HEK293 (cell line): ENCODE measurements around the gene CCDC136.

Experiments
- BCL11B ChIP-seq: fragments of 450-650 bp; formaldehyde crosslinking; IDR thresholded peaks from 2 replicates; pipeline ENCODE4 v1.5.1; 2016; ENCODE audit warnings: low read depth, missing biosample characterization, missing genetic modification characterization
- GFI1B ChIP-seq: fragments of 450-650 bp; formaldehyde crosslinking; IDR thresholded peaks from 2 replicates; pipeline ENCODE4 v1.5.1; 2016; ENCODE audit warnings: missing biosample characterization, missing genetic modification characterization
- KLF10 ChIP-seq: fragments of 450-650 bp; IDR thresholded peaks from 2 replicates; pipeline ENCODE4 v1.5.1; 2018; ENCODE audit warnings: missing biosample characterization, mild to moderate bottlenecking, missing genetic modification characterization
- KLF7 ChIP-seq: fragments of 450-650 bp; formaldehyde crosslinking; IDR thresholded peaks from 2 replicates; pipeline ENCODE4 v1.5.1; 2016; ENCODE audit warnings: missing biosample characterization, missing genetic modification characterization, borderline replicate concordance
- MZF1 ChIP-seq: fragments of 450-650 bp; formaldehyde crosslinking; IDR thresholded peaks from 2 replicates; pipeline ENCODE4 v1.5.1; 2017; ENCODE audit warnings: missing biosample characterization, missing genetic modification characterization, borderline replicate concordance
- OSR2 ChIP-seq: fragments of 450-650 bp; formaldehyde crosslinking; IDR thresholded peaks from 2 replicates; pipeline ENCODE4 v1.5.1; 2016; ENCODE audit warnings: missing biosample characterization, missing genetic modification characterization
- SP3 ChIP-seq: fragments of 450-650 bp; formaldehyde crosslinking; IDR thresholded peaks from 2 replicates; pipeline ENCODE4 v1.5.1; 2016; ENCODE audit warnings: missing biosample characterization, missing genetic modification characterization
- YY1 ChIP-seq: fragments of 450-650 bp; formaldehyde crosslinking; IDR thresholded peaks from 2 replicates; pipeline ENCODE4 v1.5.1; 2018; ENCODE audit warnings: missing biosample characterization, missing genetic modification characterization
- ZBTB17 ChIP-seq: fragments of 450-650 bp; formaldehyde crosslinking; IDR thresholded peaks from 2 replicates; pipeline ENCODE4 v1.5.1; 2016; ENCODE audit warnings: missing biosample characterization, missing genetic modification characterization
- ZBTB48 ChIP-seq: fragments of 450-650 bp; formaldehyde crosslinking; IDR thresholded peaks from 2 replicates; pipeline ENCODE4 v1.5.1; 2016; ENCODE audit warnings: missing biosample characterization, missing genetic modification characterization
- ZBTB8A ChIP-seq: fragments of 450-650 bp; formaldehyde crosslinking; IDR thresholded peaks from 2 replicates; pipeline ENCODE4 v1.5.1; 2016; ENCODE audit warnings: missing biosample characterization, missing genetic modification characterization
- ZIC2 ChIP-seq: fragments of 450-650 bp; formaldehyde crosslinking; IDR thresholded peaks from 2 replicates; pipeline ENCODE4 v1.5.1; 2016; ENCODE audit warnings: missing biosample characterization, missing genetic modification characterization
- ZNF10 ChIP-seq: fragments of 450-650 bp; formaldehyde crosslinking; IDR thresholded peaks from 2 replicates; pipeline ENCODE4 v1.5.1; 2017; ENCODE audit warnings: missing biosample characterization, missing genetic modification characterization
- ZNF121 ChIP-seq: fragments of 450-650 bp; formaldehyde crosslinking; IDR thresholded peaks from 2 replicates; pipeline ENCODE4 v1.5.1; 2016; ENCODE audit warnings: missing biosample characterization, missing genetic modification characterization
- ZNF140 ChIP-seq: fragments of 450-650 bp; formaldehyde crosslinking; IDR thresholded peaks from 2 replicates; pipeline ENCODE4 v1.5.1; 2016; ENCODE audit warnings: missing biosample characterization, missing genetic modification characterization
- ZNF155 ChIP-seq: fragments of 450-650 bp; formaldehyde crosslinking; IDR thresholded peaks from 2 replicates; pipeline ENCODE4 v1.5.1; 2016; ENCODE audit warnings: missing biosample characterization, missing genetic modification characterization
- ZNF175 ChIP-seq: fragments of 450-650 bp; formaldehyde crosslinking; IDR thresholded peaks from 2 replicates; pipeline ENCODE4 v1.5.1; 2016; ENCODE audit warnings: missing biosample characterization, missing genetic modification characterization
- ZNF2 ChIP-seq: fragments of 450-650 bp; formaldehyde crosslinking; IDR thresholded peaks from 2 replicates; pipeline ENCODE4 v1.5.1; 2016; ENCODE audit warnings: missing biosample characterization, missing genetic modification characterization
- ZNF221 ChIP-seq: fragments of 450-650 bp; formaldehyde crosslinking; IDR thresholded peaks from 2 replicates; pipeline ENCODE4 v1.5.1; 2017; ENCODE audit warnings: missing biosample characterization, missing genetic modification characterization, borderline replicate concordance
- ZNF416 ChIP-seq: fragments of 450-650 bp; formaldehyde crosslinking; IDR thresholded peaks from 2 replicates; pipeline ENCODE4 v1.5.1; 2016; ENCODE audit warnings: missing biosample characterization, missing genetic modification characterization
- ZNF501 ChIP-seq: fragments of 450-650 bp; formaldehyde crosslinking; IDR thresholded peaks from 2 replicates; pipeline ENCODE4 v1.5.1; 2016; ENCODE audit warnings: missing biosample characterization, missing genetic modification characterization
- ZNF621 ChIP-seq: fragments of 450-650 bp; formaldehyde crosslinking; IDR thresholded peaks from 2 replicates; pipeline ENCODE4 v1.5.1; 2017; ENCODE audit warnings: missing biosample characterization, missing genetic modification characterization
- ZNF623 ChIP-seq: fragments of 450-650 bp; formaldehyde crosslinking; IDR thresholded peaks from 2 replicates; pipeline ENCODE4 v1.5.1; 2016; ENCODE audit warnings: missing biosample characterization, missing genetic modification characterization
- ZNF629 ChIP-seq: fragments of 450-650 bp; formaldehyde crosslinking; IDR thresholded peaks from 2 replicates; pipeline ENCODE4 v1.5.1; 2017; ENCODE audit warnings: missing biosample characterization, missing genetic modification characterization
- ZNF658 ChIP-seq: fragments of 450-650 bp; formaldehyde crosslinking; IDR thresholded peaks from 2 replicates; pipeline ENCODE4; 2016; ENCODE audit warnings: missing biosample characterization, missing genetic modification characterization
- ZNF843 ChIP-seq: fragments of 450-650 bp; formaldehyde crosslinking; IDR thresholded peaks from 2 replicates; pipeline ENCODE4 v1.5.1; 2016; ENCODE audit warnings: missing biosample characterization, missing genetic modification characterization
- ZSCAN30 ChIP-seq: fragments of 450-650 bp; IDR thresholded peaks from 2 replicates; pipeline ENCODE4 v1.5.1; 2018; ENCODE audit warnings: missing biosample characterization, mild to moderate bottlenecking, missing genetic modification characterization, moderate library complexity
- TF ChIP-seq, protein P1 (sequence below): fragments of 450-650 bp; formaldehyde crosslinking; IDR thresholded peaks from 2 replicates; pipeline ENCODE4 v1.5.1; 2017; ENCODE audit warnings: missing biosample characterization, missing genetic modification characterization
- TF ChIP-seq, protein P2 (sequence below): fragments of 450-650 bp; formaldehyde crosslinking; IDR thresholded peaks from 2 replicates; pipeline ENCODE4 v1.5.1; 2016; ENCODE audit warnings: missing biosample characterization, missing genetic modification characterization
- TF ChIP-seq, protein P3 (sequence below): fragments of 450-650 bp; formaldehyde crosslinking; IDR thresholded peaks from 2 replicates; pipeline ENCODE4 v1.5.1; 2016; ENCODE audit warnings: missing biosample characterization, missing genetic modification characterization
- TF ChIP-seq, protein P4 (sequence below): sonication (generic); formaldehyde crosslinking; IDR thresholded peaks from 2 replicates; pipeline ENCODE4 v1.8.1; 2022; ENCODE audit warnings: mild to moderate bottlenecking, moderate library complexity, missing genetic modification reagents
- TF ChIP-seq, protein P5 (sequence below): IDR thresholded peaks from 2 replicates; pipeline ENCODE4 v1.6.1; 2011; ENCODE audit warnings: mild to moderate bottlenecking, low read depth, low read length, borderline replicate concordance

Gene CCDC136

DNA sequence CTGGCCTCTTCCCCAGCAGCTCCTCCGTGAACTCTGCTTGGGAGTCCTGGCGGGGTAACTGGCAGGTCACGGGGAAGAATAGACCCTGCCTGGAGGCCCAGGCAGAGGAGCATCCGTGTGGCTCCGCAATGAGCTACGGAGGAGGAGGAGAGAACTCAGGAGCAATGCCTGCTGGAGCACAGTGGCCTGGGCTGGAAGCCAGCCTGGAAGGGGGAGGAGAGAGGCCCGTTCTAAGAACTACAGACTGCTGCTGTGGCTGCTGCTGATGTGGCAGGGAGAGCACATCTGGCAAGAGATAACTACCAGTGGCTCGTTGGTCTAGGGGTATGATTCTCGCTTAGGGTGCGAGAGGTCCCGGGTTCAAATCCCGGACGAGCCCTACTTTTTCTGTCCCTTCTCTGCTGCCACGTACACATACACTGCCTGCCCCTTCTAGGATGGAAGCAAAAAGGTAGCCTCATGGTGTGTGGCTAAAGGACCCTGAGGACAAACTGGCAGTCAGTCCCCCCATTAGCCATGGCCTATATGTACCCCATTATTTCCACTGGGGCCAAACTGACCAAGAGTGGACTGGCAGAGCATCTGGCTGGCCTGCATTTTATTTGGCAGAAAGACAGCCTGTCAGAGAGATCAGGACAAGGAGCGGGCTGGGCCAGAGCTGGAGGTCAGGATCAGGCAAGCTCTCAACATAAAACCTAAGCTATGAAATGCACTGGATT lies 8.5 kb upstream of the CCDC136 start (continued):
- TF ChIP-seq ZBTB8A (tag by site-specific recombination) (peak; percentile 80), ZNF416 (tag by site-specific recombination) (no peak), ZSCAN30 (tag by site-specific recombination) (peak; percentile 83), ZNF155 (tag by site-specific recombination) (no peak), ZNF623 (0 out of 2 replicates have a peak, but pooled peaks have one; percentile 11), ZNF221 (tag by site-specific recombination) (peak; percentile 94; the same call in 1 of the 2 replicates), GFI1B (no peak), MZF1 (tag by site-specific recombination) (0 out of 2 replicates have a peak, but pooled peaks have one; percentile 13), SP3 (tag by site-specific recombination) (peak; percentile 56; the same call in 1 of the 2 replicates), ZNF501 (tag by site-specific recombination) (peak; percentile 53; the same call in 1 of the 2 replicates), OSR2 (tag by site-specific recombination) (peak; percentile 80), ZBTB17 (tag by site-specific recombination) (peak; percentile 95), ZBTB48 (tag by site-specific recombination) (peak; percentile 95), YY1 (tag by site-specific recombination) (peak; percentile 69; the same call in 1 of the 2 replicates), ZNF2 (tag by site-specific recombination) (0 out of 2 replicates have a peak, but pooled peaks have one; percentile 63), ZNF140 (tag by site-specific recombination) (no peak), ZNF843 (peak; percentile 62; the same call in 1 of the 2 replicates), ZNF629 (tag by site-specific recombination) (peak; percentile 56; the same call in 1 of the 2 replicates), KLF10 (tag by site-specific recombination) (peak; percentile 70; the same call in 1 of the 2 replicates), BCL11B (tag by site-specific recombination) (no peak), ZNF121 (tag by site-specific recombination) (peak; percentile 49; the same call in 1 of the 2 replicates), ZNF175 (tag by site-specific recombination) (no peak), ZNF658 (no peak), ZNF621 (tag by site-specific recombination) (no peak), KLF7 (tag by site-specific recombination) (peak; percentile 70; the same call in 1 of the 2 replicates), ZIC2 (tag by site-specific recombination) (0 out of 2 replicates have a peak, but pooled peaks have one; percentile 9), ZNF10 (tag by site-specific recombination) (no peak)
- TF ChIP-seq, protein P1, sequence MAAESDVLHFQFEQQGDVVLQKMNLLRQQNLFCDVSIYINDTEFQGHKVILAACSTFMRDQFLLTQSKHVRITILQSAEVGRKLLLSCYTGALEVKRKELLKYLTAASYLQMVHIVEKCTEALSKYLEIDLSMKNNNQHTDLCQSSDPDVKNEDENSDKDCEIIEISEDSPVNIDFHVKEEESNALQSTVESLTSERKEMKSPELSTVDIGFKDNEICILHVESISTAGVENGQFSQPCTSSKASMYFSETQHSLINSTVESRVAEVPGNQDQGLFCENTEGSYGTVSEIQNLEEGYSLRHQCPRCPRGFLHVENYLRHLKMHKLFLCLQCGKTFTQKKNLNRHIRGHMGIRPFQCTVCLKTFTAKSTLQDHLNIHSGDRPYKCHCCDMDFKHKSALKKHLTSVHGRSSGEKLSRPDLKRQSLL (tag by site-specific recombination): peak; percentile 89
- TF ChIP-seq, protein P2, sequence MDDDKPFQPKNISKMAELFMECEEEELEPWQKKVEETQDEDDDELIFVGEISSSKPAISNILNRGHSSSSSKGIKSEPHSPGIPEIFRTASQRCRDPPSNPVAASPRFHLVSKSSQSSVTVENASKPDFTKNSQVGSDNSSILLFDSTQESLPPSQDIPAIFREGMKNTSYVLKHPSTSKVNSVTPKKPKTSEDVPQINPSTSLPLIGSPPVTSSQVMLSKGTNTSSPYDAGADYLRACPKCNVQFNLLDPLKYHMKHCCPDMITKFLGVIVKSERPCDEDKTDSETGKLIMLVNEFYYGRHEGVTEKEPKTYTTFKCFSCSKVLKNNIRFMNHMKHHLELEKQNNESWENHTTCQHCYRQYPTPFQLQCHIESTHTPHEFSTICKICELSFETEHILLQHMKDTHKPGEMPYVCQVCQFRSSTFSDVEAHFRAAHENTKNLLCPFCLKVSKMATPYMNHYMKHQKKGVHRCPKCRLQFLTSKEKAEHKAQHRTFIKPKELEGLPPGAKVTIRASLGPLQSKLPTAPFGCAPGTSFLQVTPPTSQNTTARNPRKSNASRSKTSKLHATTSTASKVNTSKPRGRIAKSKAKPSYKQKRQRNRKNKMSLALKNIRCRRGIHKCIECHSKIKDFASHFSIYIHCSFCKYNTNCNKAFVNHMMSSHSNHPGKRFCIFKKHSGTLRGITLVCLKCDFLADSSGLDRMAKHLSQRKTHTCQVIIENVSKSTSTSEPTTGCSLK (tag by site-specific recombination): no peak
- TF ChIP-seq, protein P3, sequence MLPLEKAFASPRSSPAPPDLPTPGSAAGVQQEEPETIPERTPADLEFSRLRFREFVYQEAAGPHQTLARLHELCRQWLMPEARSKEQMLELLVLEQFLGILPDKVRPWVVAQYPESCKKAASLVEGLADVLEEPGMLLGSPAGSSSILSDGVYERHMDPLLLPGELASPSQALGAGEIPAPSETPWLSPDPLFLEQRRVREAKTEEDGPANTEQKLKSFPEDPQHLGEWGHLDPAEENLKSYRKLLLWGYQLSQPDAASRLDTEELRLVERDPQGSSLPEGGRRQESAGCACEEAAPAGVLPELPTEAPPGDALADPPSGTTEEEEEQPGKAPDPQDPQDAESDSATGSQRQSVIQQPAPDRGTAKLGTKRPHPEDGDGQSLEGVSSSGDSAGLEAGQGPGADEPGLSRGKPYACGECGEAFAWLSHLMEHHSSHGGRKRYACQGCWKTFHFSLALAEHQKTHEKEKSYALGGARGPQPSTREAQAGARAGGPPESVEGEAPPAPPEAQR (tag by site-specific recombination): peak; percentile 72
- TF ChIP-seq, protein P4, sequence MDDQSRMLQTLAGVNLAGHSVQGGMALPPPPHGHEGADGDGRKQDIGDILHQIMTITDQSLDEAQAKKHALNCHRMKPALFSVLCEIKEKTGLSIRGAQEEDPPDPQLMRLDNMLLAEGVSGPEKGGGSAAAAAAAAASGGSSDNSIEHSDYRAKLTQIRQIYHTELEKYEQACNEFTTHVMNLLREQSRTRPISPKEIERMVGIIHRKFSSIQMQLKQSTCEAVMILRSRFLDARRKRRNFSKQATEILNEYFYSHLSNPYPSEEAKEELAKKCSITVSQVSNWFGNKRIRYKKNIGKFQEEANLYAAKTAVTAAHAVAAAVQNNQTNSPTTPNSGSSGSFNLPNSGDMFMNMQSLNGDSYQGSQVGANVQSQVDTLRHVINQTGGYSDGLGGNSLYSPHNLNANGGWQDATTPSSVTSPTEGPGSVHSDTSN (CRISPR knock-in tag): no peak
- TF ChIP-seq, protein P5, sequence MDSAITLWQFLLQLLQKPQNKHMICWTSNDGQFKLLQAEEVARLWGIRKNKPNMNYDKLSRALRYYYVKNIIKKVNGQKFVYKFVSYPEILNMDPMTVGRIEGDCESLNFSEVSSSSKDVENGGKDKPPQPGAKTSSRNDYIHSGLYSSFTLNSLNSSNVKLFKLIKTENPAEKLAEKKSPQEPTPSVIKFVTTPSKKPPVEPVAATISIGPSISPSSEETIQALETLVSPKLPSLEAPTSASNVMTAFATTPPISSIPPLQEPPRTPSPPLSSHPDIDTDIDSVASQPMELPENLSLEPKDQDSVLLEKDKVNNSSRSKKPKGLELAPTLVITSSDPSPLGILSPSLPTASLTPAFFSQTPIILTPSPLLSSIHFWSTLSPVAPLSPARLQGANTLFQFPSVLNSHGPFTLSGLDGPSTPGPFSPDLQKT: no peak
